ENCODE results near the gene SASH3. TPM values are rescaled to one million over a fixed set of nuclear protein-coding genes. Genes with fewer than 3 reads are reported as not detected.
A peak's percentile ranks its signal among the peaks of the same experiment; 100 is the strongest.

Gene SASH3
- total RNA-seq, 1 donor from 2014 or later: 74.9 TPM

- intact Hi-C loops (cut with DNase I): no loop called here
- DNase-seq (no peak), ATAC-seq (no peak)
- H3K27ac ChIP-seq: no peak overlapping the region
- no peaks in the 10 kb centered on the region for H3K4me1 ChIP-seq
- no peaks in the 10 kb centered on the region for H3K27me3 ChIP-seq (ENCODE audit: low read depth)
- H3K4me3 ChIP-seq: no peak overlapping the region
- TF ChIP-seq, protein P1, sequence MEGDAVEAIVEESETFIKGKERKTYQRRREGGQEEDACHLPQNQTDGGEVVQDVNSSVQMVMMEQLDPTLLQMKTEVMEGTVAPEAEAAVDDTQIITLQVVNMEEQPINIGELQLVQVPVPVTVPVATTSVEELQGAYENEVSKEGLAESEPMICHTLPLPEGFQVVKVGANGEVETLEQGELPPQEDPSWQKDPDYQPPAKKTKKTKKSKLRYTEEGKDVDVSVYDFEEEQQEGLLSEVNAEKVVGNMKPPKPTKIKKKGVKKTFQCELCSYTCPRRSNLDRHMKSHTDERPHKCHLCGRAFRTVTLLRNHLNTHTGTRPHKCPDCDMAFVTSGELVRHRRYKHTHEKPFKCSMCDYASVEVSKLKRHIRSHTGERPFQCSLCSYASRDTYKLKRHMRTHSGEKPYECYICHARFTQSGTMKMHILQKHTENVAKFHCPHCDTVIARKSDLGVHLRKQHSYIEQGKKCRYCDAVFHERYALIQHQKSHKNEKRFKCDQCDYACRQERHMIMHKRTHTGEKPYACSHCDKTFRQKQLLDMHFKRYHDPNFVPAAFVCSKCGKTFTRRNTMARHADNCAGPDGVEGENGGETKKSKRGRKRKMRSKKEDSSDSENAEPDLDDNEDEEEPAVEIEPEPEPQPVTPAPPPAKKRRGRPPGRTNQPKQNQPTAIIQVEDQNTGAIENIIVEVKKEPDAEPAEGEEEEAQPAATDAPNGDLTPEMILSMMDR (IDR thresholded peaks at IDR 0.05): no peak
- H3K9me3 ChIP-seq: no peaks in the 10 kb centered on the region
- peaks cover 9% of the 10 kb centered on the region for H3K36me3 ChIP-seq
Measured at GRCh38 chrX:129791336-129791735, 11.6 kb downstream of the SASH3 start.

- H3K4me1 ChIP-seq: no peaks in the 10 kb centered on the region
- DNase-seq: no peak
- intact Hi-C loops (cut with DNase I): no loop called here
- no peak for ATAC-seq
- no peaks in the 10 kb centered on the region for H3K9me3 ChIP-seq
- no peak overlapping the region for H3K27ac ChIP-seq
- TF ChIP-seq, protein P1 (IDR thresholded peaks at IDR 0.05): no peak
- peaks cover 13% of the 10 kb centered on the region for H3K36me3 ChIP-seq
- no peak overlapping the region for H3K4me3 ChIP-seq
- no peaks in the 10 kb centered on the region for H3K27me3 ChIP-seq (ENCODE audit: low read depth)
Measured at GRCh38 chrX:129791961-129792570, 12.3 kb downstream of the SASH3 start.

DNA sequence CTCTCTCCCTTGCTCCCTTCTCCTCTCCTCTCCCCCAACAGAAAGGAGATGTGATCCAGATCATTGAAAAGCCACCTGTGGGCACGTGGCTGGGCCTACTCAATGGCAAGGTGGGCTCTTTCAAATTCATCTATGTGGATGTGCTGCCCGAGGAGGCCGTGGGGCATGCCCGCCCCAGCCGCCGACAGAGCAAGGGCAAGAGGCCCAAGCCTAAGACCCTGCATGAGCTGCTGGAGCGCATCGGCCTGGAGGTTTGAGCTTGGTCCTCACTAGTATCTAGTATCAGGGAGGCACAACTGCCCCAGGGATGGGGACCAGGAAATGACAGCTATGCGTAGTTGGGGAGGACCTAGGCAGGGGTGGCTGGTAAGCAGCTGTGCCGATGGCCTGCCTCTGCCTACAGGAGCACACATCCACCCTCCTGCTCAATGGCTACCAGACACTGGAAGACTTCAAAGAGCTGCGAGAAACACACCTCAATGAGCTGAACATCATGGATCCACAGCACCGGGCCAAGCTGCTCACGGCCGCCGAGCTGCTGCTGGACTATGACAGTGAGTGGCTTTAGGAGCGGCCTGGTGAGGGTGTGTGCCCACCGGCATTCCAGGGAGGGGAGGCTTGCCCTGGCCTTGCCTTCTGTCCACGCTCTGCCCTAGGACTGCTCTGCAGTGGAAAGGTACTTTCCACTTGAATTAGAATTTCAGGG lies 13.0 kb downstream of the SASH3 start:
- no peak overlapping the region for H3K4me3 ChIP-seq
- no peaks in the 10 kb centered on the region for H3K9me3 ChIP-seq
- DNase-seq: no peak
- no peak overlapping the region for H3K27ac ChIP-seq
- TF ChIP-seq, protein P1 (IDR thresholded peaks at IDR 0.05): no peak
- peaks cover 13% of the 10 kb centered on the region for H3K36me3 ChIP-seq
- ATAC-seq: peak in 1 of 2 donors; percentile 6
- no peaks in the 10 kb centered on the region for H3K4me1 ChIP-seq
- no peaks in the 10 kb centered on the region for H3K27me3 ChIP-seq (ENCODE audit: low read depth)
- intact Hi-C loops (cut with DNase I): no loop called here

DNA sequence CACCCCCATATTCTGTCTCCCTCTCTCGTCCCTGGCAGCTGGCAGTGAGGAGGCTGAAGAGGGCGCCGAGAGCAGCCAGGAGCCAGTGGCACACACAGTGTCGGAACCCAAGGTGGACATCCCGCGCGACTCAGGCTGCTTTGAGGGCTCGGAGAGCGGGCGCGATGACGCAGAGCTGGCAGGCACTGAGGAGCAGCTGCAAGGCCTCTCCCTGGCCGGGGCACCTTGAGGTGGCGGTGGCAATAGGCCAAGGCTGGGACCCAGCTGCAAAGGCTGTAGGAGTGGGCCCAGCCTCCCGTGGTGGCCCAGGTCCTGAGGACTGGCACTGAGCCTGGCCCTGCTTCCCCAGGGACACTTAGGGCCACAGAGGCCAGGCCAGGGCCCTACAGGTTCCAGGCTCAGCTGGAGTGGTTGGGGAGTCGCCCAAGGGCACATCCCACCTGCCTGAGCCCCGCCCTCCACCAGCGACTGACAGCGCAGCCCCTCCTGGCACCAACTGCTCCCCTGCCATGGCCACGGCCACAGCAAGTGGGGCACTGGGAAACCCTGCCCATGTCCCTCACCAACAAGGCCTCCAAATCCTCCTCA lies 13.9 kb downstream of the SASH3 start:
- Histone ChIP-seq H3K27ac (no peak overlapping the region), H3K27me3 (ENCODE audit: low read depth) (no peaks in the 10 kb centered on the region), H3K36me3 (peaks cover 13% of the 10 kb centered on the region), H3K9me3 (no peaks in the 10 kb centered on the region), H3K4me1 (no peaks in the 10 kb centered on the region), H3K4me3 (no peak overlapping the region)
- TF ChIP-seq, protein P1 (IDR thresholded peaks at IDR 0.05): no peak
- peak in 1 of 2 donors; percentile 15 for ATAC-seq
- intact Hi-C loops (cut with DNase I): no loop called here
- no peak for DNase-seq

GRCh38 chrX:129795584-129795983 lies 15.8 kb downstream of the SASH3 start:
- no peaks in the 10 kb centered on the region for H3K4me1 ChIP-seq
- intact Hi-C loops (cut with DNase I): no loop called here
- H3K27ac ChIP-seq: no peak overlapping the region
- ATAC-seq (no peak), DNase-seq (no peak)
- TF ChIP-seq, protein P1 (IDR thresholded peaks at IDR 0.05): no peak
- H3K36me3 ChIP-seq: peaks cover 13% of the 10 kb centered on the region
- H3K9me3 ChIP-seq: no peaks in the 10 kb centered on the region
- H3K27me3 ChIP-seq (ENCODE audit: low read depth): no peaks in the 10 kb centered on the region
- no peak overlapping the region for H3K4me3 ChIP-seq
